Esophagus mucosa (tissue), 1 donor: Measurements from ENCODE around the gene IGF2R. TPM values are rescaled to one million over a fixed set of nuclear protein-coding genes. Genes with fewer than 3 reads are reported as not detected.
"Not testable (repeated sequence)": the region's sequence is repeated elsewhere in the genome, so short reads cannot be mapped to it uniquely, and the experiment has no call there.

Source experiments
- ATAC-seq: fragments of 200-7000 bp; cut with Tn5 transposase; one replicate; pipeline ENCODE4 v1.9.1; 2020
- total RNA-seq: library from RNA; stranded (reverse); gene quantifications from one replicate; pipeline ENCODE4 v1.2.4, GENCODE V29; 2023
- donor health status: DM: yes; HTN: yes; CAD: no.

Gene IGF2R, protein sequence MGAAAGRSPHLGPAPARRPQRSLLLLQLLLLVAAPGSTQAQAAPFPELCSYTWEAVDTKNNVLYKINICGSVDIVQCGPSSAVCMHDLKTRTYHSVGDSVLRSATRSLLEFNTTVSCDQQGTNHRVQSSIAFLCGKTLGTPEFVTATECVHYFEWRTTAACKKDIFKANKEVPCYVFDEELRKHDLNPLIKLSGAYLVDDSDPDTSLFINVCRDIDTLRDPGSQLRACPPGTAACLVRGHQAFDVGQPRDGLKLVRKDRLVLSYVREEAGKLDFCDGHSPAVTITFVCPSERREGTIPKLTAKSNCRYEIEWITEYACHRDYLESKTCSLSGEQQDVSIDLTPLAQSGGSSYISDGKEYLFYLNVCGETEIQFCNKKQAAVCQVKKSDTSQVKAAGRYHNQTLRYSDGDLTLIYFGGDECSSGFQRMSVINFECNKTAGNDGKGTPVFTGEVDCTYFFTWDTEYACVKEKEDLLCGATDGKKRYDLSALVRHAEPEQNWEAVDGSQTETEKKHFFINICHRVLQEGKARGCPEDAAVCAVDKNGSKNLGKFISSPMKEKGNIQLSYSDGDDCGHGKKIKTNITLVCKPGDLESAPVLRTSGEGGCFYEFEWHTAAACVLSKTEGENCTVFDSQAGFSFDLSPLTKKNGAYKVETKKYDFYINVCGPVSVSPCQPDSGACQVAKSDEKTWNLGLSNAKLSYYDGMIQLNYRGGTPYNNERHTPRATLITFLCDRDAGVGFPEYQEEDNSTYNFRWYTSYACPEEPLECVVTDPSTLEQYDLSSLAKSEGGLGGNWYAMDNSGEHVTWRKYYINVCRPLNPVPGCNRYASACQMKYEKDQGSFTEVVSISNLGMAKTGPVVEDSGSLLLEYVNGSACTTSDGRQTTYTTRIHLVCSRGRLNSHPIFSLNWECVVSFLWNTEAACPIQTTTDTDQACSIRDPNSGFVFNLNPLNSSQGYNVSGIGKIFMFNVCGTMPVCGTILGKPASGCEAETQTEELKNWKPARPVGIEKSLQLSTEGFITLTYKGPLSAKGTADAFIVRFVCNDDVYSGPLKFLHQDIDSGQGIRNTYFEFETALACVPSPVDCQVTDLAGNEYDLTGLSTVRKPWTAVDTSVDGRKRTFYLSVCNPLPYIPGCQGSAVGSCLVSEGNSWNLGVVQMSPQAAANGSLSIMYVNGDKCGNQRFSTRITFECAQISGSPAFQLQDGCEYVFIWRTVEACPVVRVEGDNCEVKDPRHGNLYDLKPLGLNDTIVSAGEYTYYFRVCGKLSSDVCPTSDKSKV (N-terminal part only)
- 53.5 TPM for total RNA-seq

- ATAC-seq: peak; percentile 96
Measured at GRCh38 chr6:159968295-159969203, at the start of gene IGF2R. TSS of gene IGF2R (plus strand) at chr6:159969082. CDS start at chr6:159969247, 165 bp downstream.

- ATAC-seq: no peak
Measured at GRCh38 chr6:159919800-159920199, 49.1 kb upstream of the IGF2R start.

- not testable (repeated sequence) for ATAC-seq
Measured at GRCh38 chr6:159924150-159924549, 44.7 kb upstream of the IGF2R start.

DNA sequence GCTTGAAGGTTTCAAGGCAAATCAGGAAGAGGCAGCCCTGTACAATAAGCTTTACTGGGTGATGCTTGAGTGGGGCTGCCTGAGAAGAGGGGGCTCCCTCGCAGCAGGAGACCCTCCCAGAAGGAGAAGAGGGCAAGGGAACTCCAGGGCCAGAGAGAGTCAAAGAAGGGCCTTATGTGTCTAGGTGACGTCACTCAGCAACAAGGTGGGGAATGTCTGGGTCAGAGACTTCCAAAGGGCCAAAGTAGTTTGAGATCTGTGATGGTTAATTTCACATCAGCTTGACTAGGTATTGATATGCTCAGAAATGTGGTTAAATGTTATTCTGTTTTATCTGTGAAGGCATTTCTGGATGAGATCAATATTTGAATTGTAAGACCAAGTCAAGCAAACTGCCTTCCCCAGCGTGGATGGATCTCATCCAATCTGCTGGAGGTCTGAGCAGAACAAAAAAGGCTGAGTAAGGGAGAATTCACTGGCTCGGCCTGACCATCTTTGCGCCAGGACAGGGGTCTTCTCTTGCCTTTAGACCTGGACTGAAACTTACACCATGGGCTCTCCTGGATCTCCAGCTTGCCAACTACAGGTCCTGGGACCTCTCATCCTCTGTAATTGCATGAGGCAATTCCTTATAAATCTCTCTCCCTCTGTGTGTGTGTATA, 42.2 kb upstream of the IGF2R start:
- ATAC-seq: no peak

DNA sequence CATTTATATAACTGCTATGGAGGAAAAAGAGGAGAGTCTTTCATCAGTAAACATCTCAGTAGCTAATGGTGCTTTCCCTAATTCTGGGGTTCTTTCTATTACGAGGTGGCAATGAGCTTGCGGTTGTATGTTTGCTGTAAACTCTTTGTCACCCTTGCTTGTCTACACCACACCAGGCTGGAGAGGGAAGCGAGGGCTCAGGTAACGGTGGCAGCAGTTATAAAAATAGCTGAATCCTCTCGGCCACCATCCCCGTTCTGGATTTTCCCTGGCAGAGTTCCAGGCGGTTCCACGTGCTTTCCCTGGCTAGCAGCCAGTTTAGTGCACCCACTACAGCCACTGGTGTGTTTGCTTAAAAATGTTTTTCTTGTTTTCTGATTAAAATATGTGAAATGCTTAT, 39.1 kb upstream of the IGF2R start:
- ATAC-seq: no peak

GRCh38 chr6:159931112-159931511, 37.8 kb upstream of the IGF2R start:
- no peak for ATAC-seq

GRCh38 chr6:159931846-159932245, 37.0 kb upstream of the IGF2R start:
- ATAC-seq: no peak

DNA sequence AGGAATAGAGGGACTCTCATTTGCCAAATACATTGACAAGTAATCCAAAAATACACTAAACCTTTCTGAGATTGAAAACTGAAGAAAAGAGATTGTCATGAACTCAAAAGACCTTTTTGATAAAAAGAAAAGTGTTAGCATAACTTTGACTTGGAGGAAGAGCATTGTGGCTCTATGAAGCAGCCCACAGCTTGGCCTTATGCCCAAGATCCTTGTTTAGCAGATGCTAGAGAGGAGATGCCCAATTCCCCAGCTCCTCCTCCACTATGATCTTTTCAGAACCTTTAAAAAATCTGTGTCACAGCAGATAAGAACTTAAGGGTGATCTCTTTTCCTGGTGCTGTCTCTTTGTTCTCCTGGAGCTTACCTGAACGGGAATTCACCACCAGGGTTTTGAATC, 35.8 kb upstream of the IGF2R start:
- no peak for ATAC-seq

DNA sequence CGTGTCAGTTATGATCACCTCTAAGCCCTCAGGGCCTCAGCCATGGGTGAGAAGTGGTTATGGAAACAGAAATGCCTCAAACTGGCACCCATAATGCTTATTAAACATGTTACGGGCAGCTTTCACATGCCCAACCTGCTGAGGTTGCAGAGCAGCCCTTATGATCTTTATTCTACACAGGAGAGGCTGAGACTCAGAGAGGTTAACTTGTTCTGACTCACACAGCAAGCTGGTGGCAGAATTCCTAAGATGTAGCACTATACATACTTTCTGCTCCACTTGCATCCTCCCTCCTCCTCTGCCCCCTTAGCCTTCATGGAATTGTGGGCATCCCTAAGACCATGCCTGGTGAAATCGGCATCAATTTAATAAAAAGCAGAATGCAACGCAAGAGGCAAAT, 34.7 kb upstream of the IGF2R start:
- ATAC-seq: peak; percentile 23

DNA sequence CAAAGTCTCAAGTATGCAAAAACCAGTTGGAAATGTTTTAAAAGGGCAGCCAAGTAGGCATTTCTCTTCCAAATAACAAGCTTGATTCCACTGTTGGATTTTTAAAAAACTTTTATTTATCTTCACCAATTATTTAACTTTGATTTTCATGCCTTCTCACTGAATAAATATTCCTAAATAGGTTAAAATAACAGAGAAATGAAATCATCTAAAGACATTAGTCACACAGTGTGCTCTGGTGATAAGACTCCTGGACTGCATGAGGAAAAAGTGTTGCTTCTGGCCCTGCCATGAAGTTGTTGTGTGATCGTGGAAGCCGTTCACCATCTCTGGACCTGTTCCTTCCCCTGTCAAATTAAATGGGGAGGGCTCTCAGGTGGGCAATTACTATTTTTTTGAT, 33.8 kb upstream of the IGF2R start:
- no peak for ATAC-seq

- ATAC-seq: peak; percentile 69
Measured at GRCh38 chr6:159935633-159936032, 33.2 kb upstream of the IGF2R start.

- ATAC-seq: no peak
Measured at GRCh38 chr6:159939591-159940016, 29.3 kb upstream of the IGF2R start.

GRCh38 chr6:159941286-159942113, 27.4 kb upstream of the IGF2R start:
- peak; percentile 53 for ATAC-seq

DNA sequence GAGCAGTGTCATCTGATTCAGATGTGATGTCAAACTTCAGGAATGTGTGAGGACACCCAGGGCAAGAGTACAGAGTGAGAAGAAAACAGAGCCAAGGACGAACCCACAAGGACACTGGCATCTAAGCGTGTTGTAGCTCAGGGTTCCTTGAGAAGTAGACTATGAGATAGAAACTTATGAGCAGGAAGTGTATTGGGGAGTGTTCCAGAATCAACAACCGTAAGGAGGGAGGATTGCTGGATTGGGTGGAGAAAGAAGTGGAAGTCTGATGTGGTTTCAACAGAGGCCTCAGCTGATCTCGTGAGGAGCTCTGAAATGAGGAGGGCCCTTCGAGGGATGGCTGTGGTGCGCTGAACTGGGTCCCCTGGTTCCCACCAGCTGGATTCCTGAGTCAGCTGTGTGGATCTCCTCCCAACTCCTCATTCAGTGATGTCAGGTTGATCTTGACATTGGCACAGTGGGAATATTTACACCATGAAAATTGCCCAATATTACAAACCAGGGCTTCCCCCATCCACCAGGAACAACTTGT, 25.7 kb upstream of the IGF2R start:
- ATAC-seq: peak; percentile 29

GRCh38 chr6:159943968-159944598, 24.8 kb upstream of the IGF2R start:
- no peak for ATAC-seq

GRCh38 chr6:159945801-159946392, 23.0 kb upstream of the IGF2R start:
- no peak for ATAC-seq

- no peak for ATAC-seq
Measured at GRCh38 chr6:159946912-159947311, 22.0 kb upstream of the IGF2R start.

DNA sequence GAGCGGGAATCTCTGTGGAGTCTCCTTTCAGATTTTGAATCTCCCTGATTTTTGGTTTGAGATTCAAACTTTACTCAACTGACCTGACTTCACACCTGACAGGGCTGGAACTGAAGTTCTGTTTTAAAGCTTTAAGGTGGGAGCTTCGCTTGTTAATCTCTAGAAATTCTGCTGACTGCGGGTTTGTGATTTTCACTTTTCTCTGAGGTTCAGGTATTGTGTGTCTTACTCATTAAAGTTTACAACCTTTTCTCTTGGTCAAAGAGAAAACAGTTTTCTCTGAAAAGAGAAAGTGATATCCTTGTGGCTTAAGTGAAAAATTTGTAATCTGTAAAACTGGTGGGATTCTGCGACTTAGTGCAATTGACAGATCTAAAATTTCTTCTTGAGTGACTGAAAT, 20.7 kb upstream of the IGF2R start:
- no peak for ATAC-seq

DNA sequence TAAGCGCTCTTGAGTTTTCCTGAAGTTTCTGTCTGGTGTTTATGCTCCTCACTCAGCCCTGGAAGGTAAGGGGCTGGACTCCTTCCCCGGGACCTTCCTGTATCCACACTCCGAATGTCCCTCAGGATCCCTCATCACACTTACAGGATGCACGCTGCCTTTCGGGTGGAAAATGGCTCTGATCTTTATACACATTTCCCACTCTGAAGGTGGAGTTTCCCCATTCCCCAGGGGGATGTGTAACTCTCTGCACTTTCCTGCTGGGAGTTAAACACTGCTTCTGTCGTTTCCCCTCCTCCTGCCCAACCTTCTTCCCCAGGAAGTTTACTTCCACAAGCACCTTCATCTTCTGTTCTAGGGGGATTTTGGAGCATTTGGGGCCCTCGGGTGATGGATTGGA, 17.1 kb upstream of the IGF2R start:
- ATAC-seq: no peak
